H1 (cell line): ENCODE results near the gene SND1. TPM values are rescaled to one million over a fixed set of nuclear protein-coding genes. Genes with fewer than 3 reads are reported as not detected.

Source experiments
- CTCF ChIA-PET: fragments of 300-600 bp; sonication (Branson Sonifier 250); formaldehyde crosslinking; loops from one replicate; lab custom pipeline; 2021; ENCODE audit not compliant: partially characterized antibody; lab: Charles Lee
- POLR2A ChIA-PET: fragments of 300-600 bp; sonication (Branson Sonifier 250); formaldehyde crosslinking; loops from one replicate; lab custom pipeline; 2021; ENCODE audit warnings: inconsistent platforms; ENCODE audit not compliant: partially characterized antibody; lab: Charles Lee
- DNase-seq, 2 experiments: peaks; one replicate each; pipeline versions ENCODE4 v3.0.0 to v3.0.0-alpha.2; 2010 to 2022; ENCODE audit warnings: low spot score in 2 of 2, low read depth in 1 of 2, mixed read lengths in 1 of 2
- FAIRE-seq: peaks from 2 replicates; lab custom pipeline; 2011; peaks lifted over from hg19 to GRCh38; lab: Jason Lieb, UNC
- H2AFZ ChIP-seq: 2 replicates; pipeline ENCODE4 v1.8.1; 2012; ENCODE audit warnings: low read length, inconsistent platforms
- H2AK5ac ChIP-seq: 2 replicates; pipeline ENCODE4 v1.6.1; 2013; ENCODE audit warnings: low read depth, low read length
- H2BK120ac ChIP-seq: replicated peaks from 2 replicates; pipeline ENCODE3; 2013; ENCODE audit warnings: low read depth, low read length, inconsistent platforms
- H2BK12ac ChIP-seq: 2 replicates; pipeline ENCODE4 v1.6.1; 2013; ENCODE audit warnings: low read depth, low read length
- H2BK15ac ChIP-seq: 2 replicates; pipeline ENCODE4 v1.6.1; 2013; ENCODE audit warnings: low read length
- H2BK20ac ChIP-seq: 2 replicates; pipeline ENCODE4 v1.6.1; 2013; ENCODE audit warnings: low read length
- H2BK5ac ChIP-seq: 2 replicates; pipeline ENCODE4 v1.6.1; 2013; ENCODE audit warnings: low read depth, low read length
- H3K14ac ChIP-seq: 2 replicates; pipeline ENCODE4 v1.6.1; 2013; ENCODE audit warnings: inconsistent platforms; ENCODE audit not compliant: insufficient read length
- H3K18ac ChIP-seq: 2 replicates; pipeline ENCODE4 v1.6.1; 2013; ENCODE audit warnings: low read length; ENCODE audit errors: extremely low read depth
- H3K23ac ChIP-seq: 2 replicates; pipeline ENCODE4 v1.6.1; 2013; ENCODE audit warnings: inconsistent platforms; ENCODE audit not compliant: insufficient read length
- H3K23me2 ChIP-seq: 2 replicates; pipeline ENCODE4 v1.6.1; 2013; ENCODE audit warnings: low read depth, low read length
- H3K27ac ChIP-seq: 2 replicates; pipeline ENCODE4 v1.6.1; 2011; ENCODE audit warnings: low read depth, low read length, inconsistent platforms
- H3K27me3 ChIP-seq, 4 experiments: replicated peaks in 1 of 4; 1 replicate in 1 of 4; 2 replicates in 3 of 4; pipeline versions ENCODE4 v1.6.1 to v1.8.1; 2011 to 2013; ENCODE audit warnings: low read length in 3 of 4, mild to moderate bottlenecking in 3 of 4, inconsistent platforms in 2 of 4, mixed read lengths in 2 of 4, moderate library complexity in 1 of 4; ENCODE audit not compliant: control insufficient read depth in 3 of 4, insufficient read depth in 3 of 4; ENCODE audit errors: extremely low read depth in 1 of 4
- H3K36me3 ChIP-seq, 4 experiments: 2 replicates each; pipeline versions ENCODE4 v1.6.1 to v1.8.1; 2011 to 2013; ENCODE audit warnings: mild to moderate bottlenecking in 4 of 4, low read length in 3 of 4, moderate library complexity in 2 of 4, control low read depth in 1 of 4, inconsistent platforms in 1 of 4; ENCODE audit not compliant: insufficient read depth in 4 of 4, control insufficient read depth in 2 of 4
- H3K4ac ChIP-seq: replicated peaks from 2 replicates; pipeline ENCODE3; 2013; ENCODE audit warnings: low read length, low read depth, mixed read lengths, inconsistent platforms; ENCODE audit not compliant: insufficient read length
- H3K4me1 ChIP-seq, 4 experiments: replicated peaks in 1 of 4; 1 replicate in 1 of 4; 2 replicates in 3 of 4; pipeline versions ENCODE4 v1.6.1 to v1.8.1; 2011 to 2013; ENCODE audit warnings: low read length in 3 of 4, inconsistent platforms in 2 of 4, mixed read lengths in 1 of 4; ENCODE audit not compliant: insufficient read depth in 4 of 4, control insufficient read depth in 3 of 4
- H3K4me2 ChIP-seq, 2 experiments: 2 replicates each; pipeline versions ENCODE4 v1.6.1 to v1.8.1; 2011 to 2013; ENCODE audit warnings: low read depth in 2 of 2, low read length in 2 of 2, control low read depth in 1 of 2, inconsistent platforms in 1 of 2, mild to moderate bottlenecking in 1 of 2; ENCODE audit not compliant: insufficient read depth in 1 of 2
- H3K4me3 ChIP-seq, 4 experiments: fragments of 200-600, 300-600 bp in 1 of 4; sonication (generic), shearing (Covaris generic), sonication (Bioruptor Twin) in 1 of 4; 2 replicates each; pipeline versions ENCODE4 v1.5.1 to v1.8.1; 2011 to 2016; ENCODE audit warnings: low read length in 4 of 4, low read depth in 3 of 4, control low read depth in 2 of 4, inconsistent platforms in 2 of 4, mild to moderate bottlenecking in 2 of 4, mixed read lengths in 1 of 4, moderate library complexity in 1 of 4; ENCODE audit not compliant: insufficient read depth in 2 of 4; ENCODE audit errors: extremely low read depth in 1 of 4
- H3K56ac ChIP-seq: replicated peaks from 2 replicates; pipeline ENCODE3; 2013; ENCODE audit warnings: low read depth, mild to moderate bottlenecking, mixed read lengths, low read length, inconsistent platforms; ENCODE audit not compliant: insufficient read length
- H3K79me1 ChIP-seq: 2 replicates; pipeline ENCODE4 v1.6.1; 2013; ENCODE audit warnings: low read depth, low read length, control low read depth
- H3K79me2 ChIP-seq, 2 experiments: 2 replicates each; pipeline versions ENCODE4 v1.6.1 to v1.8.1; 2012 to 2013; ENCODE audit warnings: low read length in 2 of 2, mild to moderate bottlenecking in 2 of 2, inconsistent platforms in 1 of 2; ENCODE audit not compliant: insufficient read depth in 2 of 2, control insufficient read depth in 1 of 2
- H3K9ac ChIP-seq, 4 experiments: replicated peaks in 1 of 4; 1 replicate in 1 of 4; 2 replicates in 3 of 4; pipeline versions ENCODE4 v1.6.1 to v1.8.1; 2011 to 2013; ENCODE audit warnings: low read depth in 3 of 4, low read length in 3 of 4, control low read depth in 2 of 4, mild to moderate bottlenecking in 2 of 4, moderate library complexity in 2 of 4, inconsistent platforms in 1 of 4; ENCODE audit errors: extremely low read depth in 1 of 4
- H3K9me3 ChIP-seq, 2 experiments: 2 replicates each; pipeline versions ENCODE4 v1.6.1 to v1.8.1; 2012 to 2013; ENCODE audit warnings: mild to moderate bottlenecking in 2 of 2, moderate library complexity in 2 of 2, control low read depth in 1 of 2, inconsistent platforms in 1 of 2, low read depth in 1 of 2, low read length in 1 of 2, mixed read lengths in 1 of 2; ENCODE audit not compliant: insufficient read depth in 2 of 2
- H4K20me1 ChIP-seq, 2 experiments: replicated peaks in 1 of 2; 2 replicates each; pipeline versions ENCODE3 to v1.8.1; 2011 to 2013; ENCODE audit warnings: inconsistent platforms in 2 of 2, low read length in 2 of 2, mild to moderate bottlenecking in 1 of 2; ENCODE audit not compliant: insufficient read depth in 2 of 2, control insufficient read depth in 1 of 2
- H4K5ac ChIP-seq: 2 replicates; pipeline ENCODE4 v1.6.1; 2013; ENCODE audit warnings: low read length, low read depth, mixed read lengths, inconsistent platforms; ENCODE audit not compliant: insufficient read length
- H4K8ac ChIP-seq: 2 replicates; pipeline ENCODE4 v1.8.0; 2013; ENCODE audit warnings: mild to moderate bottlenecking, moderate library complexity, low read length, inconsistent platforms; ENCODE audit not compliant: insufficient read depth; ENCODE audit errors: extremely low read depth
- H4K91ac ChIP-seq: replicated peaks from 2 replicates; pipeline ENCODE3; 2013; ENCODE audit warnings: low read length, mixed read lengths, inconsistent platforms; ENCODE audit not compliant: insufficient read length
- CREB1 ChIP-seq: IDR thresholded peaks from 2 replicates; pipeline ENCODE4 v1.6.1; 2012; ENCODE audit warnings: inconsistent platforms
- E2F6 ChIP-seq: IDR thresholded peaks from 2 replicates; pipeline ENCODE4 v1.6.1; 2012; ENCODE audit warnings: inconsistent platforms
- GABPA ChIP-seq: IDR thresholded peaks from 2 replicates; pipeline ENCODE4 v1.6.1; 2011; ENCODE audit warnings: mild to moderate bottlenecking, low read length, moderate library complexity, borderline replicate concordance; ENCODE audit not compliant: insufficient read depth
- RNF2 ChIP-seq: fragments of 200-900, 300-1000 bp; sonication (generic); IDR thresholded peaks from 2 replicates; pipeline ENCODE4 v1.7.1; 2016; ENCODE audit warnings: borderline replicate concordance, low read depth, mild to moderate bottlenecking, antibody characterized with exemption, low read length; ENCODE audit not compliant: poor library complexity, severe bottlenecking; ENCODE audit errors: missing control alignments
- SIX5 ChIP-seq: IDR thresholded peaks from 2 replicates; pipeline ENCODE4 v1.6.1; 2011; ENCODE audit warnings: mild to moderate bottlenecking, low read depth, low read length
- TAF7 ChIP-seq: optimal IDR thresholded peaks from 2 replicates; pipeline ENCODE3; 2011; ENCODE audit warnings: low read depth, mild to moderate bottlenecking, inconsistent platforms, low read length, moderate library complexity, borderline replicate concordance
- WGBS, 2 experiments: shearing (Covaris generic) in 1 of 2; methylation state at CpG; one replicate each; pipeline versions ENCODE4 v1.1.6 to v1.1.7; 2013 to 2015; ENCODE audit warnings: low lambda C conversion rate in 2 of 2, mixed read lengths in 2 of 2, inconsistent platforms in 1 of 2, low coverage in 1 of 2, missing lambda C conversion rate in 1 of 2; ENCODE audit not compliant: insufficient replicate concordance in 2 of 2, insufficient coverage in 1 of 2, insufficient read length in 1 of 2; ENCODE audit errors: extremely low coverage in 1 of 2, missing lambda C conversion rate in 1 of 2; 5-methylcytosine and 5-hydroxymethylcytosine counted together
- polyA plus RNA-seq, 7 experiments: library from polyadenylated mRNA; depleted of rRNA in 3 of 7; stranded (reverse) in 5 of 7; unstranded in 2 of 7; fragments of >200 nt in 5 of 7; fragments of 200-250 nt in 2 of 7; gene quantifications; 1 replicate in 5 of 7; 2 replicates in 1 of 7; 4 replicates in 1 of 7; pipeline versions ENCODE4 v1.2.1 to v1.2.3, GENCODE V29; 2011 to 2013; ENCODE audit warnings: missing spikeins in 2 of 7, mixed read lengths in 2 of 7
- total RNA-seq: library from RNA; stranded (reverse); fragmentation: NEBNext Ultra II Directional; extraction: Animal tissue kit (Norgen Biotek cat#: 25700); gene quantifications from 2 replicates; pipeline ENCODE4 v1.2.1, GENCODE V29; 2021

SND1 gene
- total and polyA plus RNA-seq, 2 of the 8 experiments (the other 6 are each of a cell fraction or from before 2014, with no cell fraction given) = 122 to 290 TPM

- Histone ChIP-seq H4K8ac (no peak overlapping the region), H2BK12ac (no peak overlapping the region), H3K9ac (no peak overlapping the region), H3K79me1 (peaks cover 9% of the 10 kb centered on the region), H3K4ac (no peak overlapping the region), H2BK20ac (no peak overlapping the region), H3K27ac (no peak overlapping the region), H3K14ac (no peak overlapping the region), H2BK5ac (no peak overlapping the region), H2BK120ac (no peak overlapping the region), H4K91ac (no peak overlapping the region), H3K9me3 (no peaks in the 10 kb centered on the region), H3K23ac (no peak overlapping the region), H3K27me3 (no peaks in the 10 kb centered on the region), H4K5ac (no peak overlapping the region), H4K20me1 (peaks cover 2 to 5% of the 10 kb centered on the region in 2 experiments), H3K79me2 (peaks cover 0 to 73% of the 10 kb centered on the region in 2 experiments; a peak in 3 of 4 replicates), H3K18ac (peak overlapping the region; percentile 73; the same call in 1 of the 2 replicates), H2AK5ac (no peak overlapping the region; the same call in 1 of the 2 replicates), H2BK15ac (no peak overlapping the region), H3K36me3 (no peaks in the 10 kb centered on the region; a peak in 2 of 8 replicates), H2AFZ (no peak overlapping the region), H3K4me1 (peaks cover 3 to 11% (median 6%) of the 10 kb centered on the region in 4 experiments; a peak in 6 of 7 replicates), H3K56ac (no peak overlapping the region), H3K4me3 (no peak overlapping the region), H3K4me2 (no peak overlapping the region; a peak in 1 of 4 replicates), H3K23me2 (no peaks in the 10 kb centered on the region)
- POLR2A ChIA-PET = no interaction called here
- 82% methylated on average over 6 of the region's 6 CpGs; no CpG with 5 or more reads in 1 of the 2 experiments for WGBS, 2 experiments
- CTCF ChIA-PET = interaction anchor here (1.0 to 1.7 kb wide), 4 partner anchors 8 to 36 kb away, joined by 3 to 7 read pairs (median 6); no protein-coding TSS in a partner anchor
- DNase-seq (no peak), FAIRE-seq (no peak)
- TF ChIP-seq GABPA (no peak), CREB1 (no peak), TAF7 (no peak), E2F6 (no peak), RNF2 (no peak), SIX5 (no peak)
These were observed 146.9 kb downstream of the SND1 start for GRCh38 chr7:127798769-127799372.
